H9 (cell line): Measurements from ENCODE around the gene ZC3H10. TPM values are rescaled to one million over a fixed set of nuclear protein-coding genes. Genes with fewer than 3 reads are reported as not detected.

Experiments
- DNase-seq: peaks from one replicate; pipeline ENCODE4 v3.0.0-alpha.2; 2017
- H2AFZ ChIP-seq: one replicate; pipeline ENCODE4 v1.6.1; 2013; ENCODE audit warnings: mild to moderate bottlenecking, low read length, control low read depth, moderate library complexity
- H2AK5ac ChIP-seq: 2 replicates; pipeline ENCODE4 v1.6.1; 2013; ENCODE audit warnings: low read length, control low read depth, mixed read lengths; ENCODE audit not compliant: insufficient read length
- H2BK120ac ChIP-seq: one replicate; pipeline ENCODE4 v1.6.1; 2013; ENCODE audit warnings: low read depth, mild to moderate bottlenecking, low read length, control low read depth, inconsistent platforms; ENCODE audit not compliant: poor library complexity, severe bottlenecking
- H2BK12ac ChIP-seq: 2 replicates; pipeline ENCODE4 v1.6.1; 2013; ENCODE audit warnings: low read length, control low read depth, mixed read lengths, low read depth; ENCODE audit not compliant: insufficient read length
- H2BK15ac ChIP-seq: 2 replicates; pipeline ENCODE4 v1.6.1; 2013; ENCODE audit warnings: low read depth, low read length, control low read depth
- H2BK20ac ChIP-seq: one replicate; pipeline ENCODE4 v1.6.1; 2013; ENCODE audit warnings: low read depth, mild to moderate bottlenecking, low read length, control low read depth, inconsistent platforms; ENCODE audit not compliant: poor library complexity, severe bottlenecking
- H2BK5ac ChIP-seq: 2 replicates; pipeline ENCODE4 v1.6.1; 2013; ENCODE audit warnings: low read length, control low read depth, mixed read lengths; ENCODE audit not compliant: insufficient read length
- H3K14ac ChIP-seq: 2 replicates; pipeline ENCODE4 v1.6.1; 2013; ENCODE audit warnings: low read length, control low read depth; ENCODE audit not compliant: insufficient read depth
- H3K18ac ChIP-seq: 2 replicates; pipeline ENCODE4 v1.6.1; 2013; ENCODE audit warnings: low read depth, mild to moderate bottlenecking, mixed read lengths, low read length, control low read depth; ENCODE audit not compliant: insufficient read length
- H3K23ac ChIP-seq: 2 replicates; pipeline ENCODE4 v1.6.1; 2013; ENCODE audit warnings: low read length, control low read depth, mixed read lengths, low read depth; ENCODE audit not compliant: insufficient read length
- H3K23me2 ChIP-seq: 2 replicates; pipeline ENCODE4 v1.6.1; 2013; ENCODE audit warnings: low read depth, mild to moderate bottlenecking, mixed read lengths, low read length, control low read depth; ENCODE audit not compliant: insufficient read length, poor library complexity, severe bottlenecking
- H3K27ac ChIP-seq: 2 replicates; pipeline ENCODE4 v1.5.1; 2013; ENCODE audit warnings: low read length, control low read depth, mixed read lengths, low read depth; ENCODE audit not compliant: insufficient read length
- H3K27me3 ChIP-seq: 2 replicates; pipeline ENCODE4 v1.6.1; 2013; ENCODE audit warnings: low read length, control low read depth, inconsistent platforms; ENCODE audit not compliant: insufficient read depth
- H3K4ac ChIP-seq: 2 replicates; pipeline ENCODE4 v1.6.1; 2013; ENCODE audit warnings: low read depth, mild to moderate bottlenecking, control low read depth, inconsistent platforms, low read length, moderate library complexity
- H3K4me1 ChIP-seq: 2 replicates; pipeline ENCODE4 v1.6.1; 2013; ENCODE audit warnings: low read length, control low read depth, inconsistent platforms; ENCODE audit not compliant: insufficient read depth
- H3K4me2 ChIP-seq: 2 replicates; pipeline ENCODE4 v1.6.1; 2013; ENCODE audit warnings: low read length, control low read depth, mixed read lengths; ENCODE audit not compliant: insufficient read length, insufficient read depth
- H3K56ac ChIP-seq: 2 replicates; pipeline ENCODE4 v1.6.1; 2013; ENCODE audit warnings: low read depth, mild to moderate bottlenecking, mixed read lengths, low read length, control low read depth; ENCODE audit not compliant: insufficient read length
- H3K79me1 ChIP-seq: 2 replicates; pipeline ENCODE4 v1.6.1; 2013; ENCODE audit warnings: low read depth, mild to moderate bottlenecking, moderate library complexity, low read length, control low read depth, inconsistent platforms; ENCODE audit not compliant: insufficient read depth, poor library complexity, severe bottlenecking
- H3K79me2 ChIP-seq: 2 replicates; pipeline ENCODE4 v1.6.1; 2013; ENCODE audit warnings: low read length, control low read depth, inconsistent platforms; ENCODE audit not compliant: insufficient read depth
- H3K9ac ChIP-seq: 2 replicates; pipeline ENCODE4 v1.6.1; 2013; ENCODE audit warnings: low read length, control low read depth, mixed read lengths; ENCODE audit not compliant: insufficient read length; ENCODE audit errors: extremely low read depth
- H3K9me3 ChIP-seq: one replicate; pipeline ENCODE4 v1.6.1; 2013; ENCODE audit warnings: low read depth, low read length, inconsistent platforms; ENCODE audit not compliant: control insufficient read depth
- H3T11ph ChIP-seq: one replicate; pipeline ENCODE4 v1.6.1; 2013; ENCODE audit warnings: mild to moderate bottlenecking, low read length, control low read depth, inconsistent platforms
- H4K20me1 ChIP-seq: one replicate; pipeline ENCODE4 v1.6.1; 2013; ENCODE audit not compliant: control insufficient read depth, insufficient read length, insufficient read depth
- H4K5ac ChIP-seq: 2 replicates; pipeline ENCODE4 v1.6.1; 2013; ENCODE audit warnings: low read depth, mild to moderate bottlenecking, mixed read lengths, low read length, control low read depth; ENCODE audit not compliant: insufficient read length
- H4K8ac ChIP-seq: replicated peaks from 2 replicates; pipeline ENCODE4 v1.6.1; 2013; ENCODE audit warnings: low read length, control low read depth, mixed read lengths, low read depth; ENCODE audit not compliant: insufficient read length
- H4K91ac ChIP-seq: 2 replicates; pipeline ENCODE4 v1.6.1; 2013; ENCODE audit warnings: low read depth, mild to moderate bottlenecking, moderate library complexity, mixed read lengths, low read length, control low read depth; ENCODE audit not compliant: insufficient read length
- H3K27ac Mint-ChIP-seq, 3 experiments: 2 replicates in 2 of 3; 3 replicates in 1 of 3; pipeline ENCODE4 v1.8.0; 2020 to 2021; ENCODE audit warnings: mixed read lengths in 3 of 3, mild to moderate bottlenecking in 1 of 3, moderate library complexity in 1 of 3
- H3K27me3 Mint-ChIP-seq: 2 replicates; pipeline ENCODE4 v1.8.0; 2021; ENCODE audit warnings: low read depth, mild to moderate bottlenecking, moderate library complexity, mixed read lengths
- H3K36me3 Mint-ChIP-seq, 3 experiments: 2 replicates in 2 of 3; 3 replicates in 1 of 3; pipeline ENCODE4 v1.8.0; 2020 to 2021; ENCODE audit warnings: low read depth in 3 of 3, mixed read lengths in 3 of 3; ENCODE audit not compliant: insufficient read depth in 1 of 3
- H3K4me1 Mint-ChIP-seq, 2 experiments: 2 replicates each; pipeline ENCODE4 v1.8.0; 2020; ENCODE audit warnings: mixed read lengths in 2 of 2
- H3K4me3 Mint-ChIP-seq, 2 experiments: 2 replicates in 1 of 2; 3 replicates in 1 of 2; pipeline ENCODE4 v1.8.0; 2020 to 2021; ENCODE audit warnings: mild to moderate bottlenecking in 2 of 2, mixed read lengths in 2 of 2, moderate library complexity in 1 of 2
- H3K9me3 Mint-ChIP-seq, 2 experiments: 2 replicates in 1 of 2; 3 replicates in 1 of 2; pipeline ENCODE4 v1.8.0; 2020; ENCODE audit warnings: mild to moderate bottlenecking in 2 of 2, mixed read lengths in 2 of 2, moderate library complexity in 1 of 2
- WGBS: extraction: QIAGEN DNeasy Blood & Tissue Kit; methylation state at CpG from one replicate; pipeline ENCODE4 v1.1.7; 2013; ENCODE audit warnings: missing lambda C conversion rate, low lambda C conversion rate, mixed read lengths; ENCODE audit not compliant: insufficient read length; ENCODE audit errors: extremely low coverage; 5-methylcytosine and 5-hydroxymethylcytosine counted together
- total RNA-seq: library from RNA; stranded (reverse); gene quantifications from 2 replicates; pipeline ENCODE4 v1.2.1, GENCODE V29; 2021
- TF ChIP-seq, protein P1 (sequence below): fragments of 200-600 bp; sonication (generic); conservative IDR thresholded peaks from 3 replicates; pipeline ENCODE4 v1.8.0; 2021; ENCODE audit warnings: antibody characterized with exemption, mild to moderate bottlenecking

The ZC3H10 gene
- total RNA-seq, 1 experiment from 2014 or later, result 9.4 TPM

DNA sequence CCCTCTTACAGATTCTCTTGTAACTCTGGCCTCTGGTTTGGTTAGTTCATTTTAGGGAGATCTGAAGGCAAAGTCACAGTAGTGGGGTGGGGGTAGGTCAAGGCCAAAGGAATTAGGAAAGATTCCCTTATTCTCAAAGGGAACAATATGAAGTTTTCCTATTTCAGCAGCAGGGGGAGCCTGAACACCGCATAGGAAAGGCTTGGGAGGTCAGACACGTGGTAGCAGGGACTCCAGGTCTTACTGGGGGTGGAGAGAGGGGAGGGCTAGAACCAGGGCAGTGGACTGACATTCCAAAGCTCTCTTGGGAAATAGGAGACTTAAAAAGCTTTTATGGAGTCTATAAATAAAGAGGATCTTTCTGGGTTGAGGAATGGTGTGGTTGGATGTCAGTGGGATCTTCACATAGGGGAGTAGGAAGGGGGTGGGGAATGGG is 1.3 kb downstream of the ZC3H10 start:
- DNase-seq, result peak; percentile 90
- no peak overlapping the region for H3K56ac ChIP-seq
- H2AFZ ChIP-seq, result no peak overlapping the region
- H3K4me2 ChIP-seq, result peak overlapping the region; percentile 70
- H2BK12ac ChIP-seq, result no peak overlapping the region
- H3K18ac ChIP-seq, result no peak overlapping the region
- Mint-ChIP-seq H3K4me3 (peak overlapping the region; percentile 97 to 98), H3K9me3 (peaks cover 3 to 7% of the 10 kb centered on the region in 2 experiments; a peak in 2 of 5 replicates), H3K4me1 (peaks cover 25 to 27% of the 10 kb centered on the region in 2 experiments), H3K36me3 (peaks cover 27 to 44% (median 37%) of the 10 kb centered on the region in 3 experiments), H3K27me3 (peaks cover 2% of the 10 kb centered on the region; the same call in 1 of the 2 replicates), H3K27ac (peak overlapping the region; percentile 74 to 99 (median 94))
- TF ChIP-seq, protein P1, sequence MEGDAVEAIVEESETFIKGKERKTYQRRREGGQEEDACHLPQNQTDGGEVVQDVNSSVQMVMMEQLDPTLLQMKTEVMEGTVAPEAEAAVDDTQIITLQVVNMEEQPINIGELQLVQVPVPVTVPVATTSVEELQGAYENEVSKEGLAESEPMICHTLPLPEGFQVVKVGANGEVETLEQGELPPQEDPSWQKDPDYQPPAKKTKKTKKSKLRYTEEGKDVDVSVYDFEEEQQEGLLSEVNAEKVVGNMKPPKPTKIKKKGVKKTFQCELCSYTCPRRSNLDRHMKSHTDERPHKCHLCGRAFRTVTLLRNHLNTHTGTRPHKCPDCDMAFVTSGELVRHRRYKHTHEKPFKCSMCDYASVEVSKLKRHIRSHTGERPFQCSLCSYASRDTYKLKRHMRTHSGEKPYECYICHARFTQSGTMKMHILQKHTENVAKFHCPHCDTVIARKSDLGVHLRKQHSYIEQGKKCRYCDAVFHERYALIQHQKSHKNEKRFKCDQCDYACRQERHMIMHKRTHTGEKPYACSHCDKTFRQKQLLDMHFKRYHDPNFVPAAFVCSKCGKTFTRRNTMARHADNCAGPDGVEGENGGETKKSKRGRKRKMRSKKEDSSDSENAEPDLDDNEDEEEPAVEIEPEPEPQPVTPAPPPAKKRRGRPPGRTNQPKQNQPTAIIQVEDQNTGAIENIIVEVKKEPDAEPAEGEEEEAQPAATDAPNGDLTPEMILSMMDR, result peak; percentile 86
- H3K23me2 ChIP-seq, result peaks cover 8% of the 10 kb centered on the region
- no peak overlapping the region for H2BK120ac ChIP-seq
- H2BK20ac ChIP-seq, result no peak overlapping the region
- H3K27ac ChIP-seq, result no peak overlapping the region
- no peak overlapping the region for H4K5ac ChIP-seq
- no peak overlapping the region for H4K91ac ChIP-seq
- no peak overlapping the region for H3K4ac ChIP-seq
- no peaks in the 10 kb centered on the region for H3K79me1 ChIP-seq
- H2BK15ac ChIP-seq, result no peak overlapping the region
- no peaks in the 10 kb centered on the region for H4K20me1 ChIP-seq
- no peak overlapping the region for H4K8ac ChIP-seq
- no CpG with 5 or more reads among the region's 2 CpGs for WGBS
- H3K4me1 ChIP-seq, result no peaks in the 10 kb centered on the region; the same call in 1 of the 2 replicates
- peaks cover 3% of the 10 kb centered on the region; the same call in 1 of the 2 replicates for H3K79me2 ChIP-seq
- no peak overlapping the region for H3T11ph ChIP-seq
- H3K23ac ChIP-seq, result no peak overlapping the region
- no peak overlapping the region for H3K14ac ChIP-seq
- peak overlapping the region; percentile 61 for H3K9ac ChIP-seq
- no peaks in the 10 kb centered on the region for H3K27me3 ChIP-seq
- H2BK5ac ChIP-seq, result no peak overlapping the region
- H3K9me3 ChIP-seq, result no peaks in the 10 kb centered on the region
- H2AK5ac ChIP-seq, result no peak overlapping the region
